HG02943 (cell line): Measurements from ENCODE around the gene MAPKAPK3.

Experiments used
- ATAC-seq: cut with Tn5 transposase; IDR thresholded peaks from one replicate; pipeline ENCODE4 v1.9.1; 2021; ENCODE audit warnings: mild to moderate bottlenecking, low read depth, moderate library complexity; ENCODE audit not compliant: unreplicated experiment

Gene MAPKAPK3

GRCh38 chr3:50617096-50617791 is at the start of gene MAPKAPK3:
MAPKAPK3 (plus strand) TSS chr3:50617151; CDS start chr3:50617566, 415 bp downstream.
- peak; percentile 1 for ATAC-seq

DNA sequence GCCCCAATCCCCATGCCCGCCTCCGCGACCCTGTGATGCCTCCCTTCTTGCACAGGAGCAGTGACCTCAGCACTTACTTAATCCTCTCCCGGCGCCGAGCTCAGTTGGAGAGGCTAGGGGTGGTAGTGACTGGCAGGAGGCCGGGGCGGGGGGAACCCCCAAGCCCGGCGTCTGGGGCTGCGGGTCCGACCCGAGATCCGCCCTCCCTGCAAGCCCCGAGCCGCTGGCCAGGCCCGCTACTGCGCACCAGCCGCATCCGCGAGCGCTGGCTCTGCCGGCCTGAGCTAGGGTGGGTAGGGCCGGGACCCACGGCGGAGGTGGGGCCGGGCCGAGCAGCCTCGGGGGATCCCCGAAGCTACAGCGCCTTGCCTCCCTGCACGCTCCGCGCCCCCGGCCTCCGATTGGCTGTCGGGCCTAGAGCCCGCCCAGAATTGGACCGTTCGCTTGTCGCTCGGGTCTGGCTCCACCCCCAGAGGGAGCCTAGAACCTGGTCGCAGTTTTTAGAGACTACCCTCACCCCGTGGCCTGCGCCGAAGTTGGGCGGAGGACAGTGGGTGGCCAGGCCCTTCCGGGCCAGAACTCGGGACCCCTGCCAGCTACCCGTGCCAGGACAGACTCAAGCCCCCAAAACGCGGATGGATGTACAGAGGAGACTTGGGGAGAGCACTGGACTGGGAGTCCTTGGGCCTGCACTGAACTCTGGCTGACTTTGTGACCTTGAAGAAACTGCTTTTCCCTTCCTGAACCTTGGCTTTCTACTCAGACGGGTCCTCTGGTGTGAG is 49.4 kb upstream of the MAPKAPK3 start, which contains the start of gene C3orf18:
Gene C3orf18, minus strand, starts transcription at position 362 of the 782 bp plus-strand sequence. CDS start 2,048 bp downstream, outside the sequence.
- peak; percentile 63 for ATAC-seq

DNA sequence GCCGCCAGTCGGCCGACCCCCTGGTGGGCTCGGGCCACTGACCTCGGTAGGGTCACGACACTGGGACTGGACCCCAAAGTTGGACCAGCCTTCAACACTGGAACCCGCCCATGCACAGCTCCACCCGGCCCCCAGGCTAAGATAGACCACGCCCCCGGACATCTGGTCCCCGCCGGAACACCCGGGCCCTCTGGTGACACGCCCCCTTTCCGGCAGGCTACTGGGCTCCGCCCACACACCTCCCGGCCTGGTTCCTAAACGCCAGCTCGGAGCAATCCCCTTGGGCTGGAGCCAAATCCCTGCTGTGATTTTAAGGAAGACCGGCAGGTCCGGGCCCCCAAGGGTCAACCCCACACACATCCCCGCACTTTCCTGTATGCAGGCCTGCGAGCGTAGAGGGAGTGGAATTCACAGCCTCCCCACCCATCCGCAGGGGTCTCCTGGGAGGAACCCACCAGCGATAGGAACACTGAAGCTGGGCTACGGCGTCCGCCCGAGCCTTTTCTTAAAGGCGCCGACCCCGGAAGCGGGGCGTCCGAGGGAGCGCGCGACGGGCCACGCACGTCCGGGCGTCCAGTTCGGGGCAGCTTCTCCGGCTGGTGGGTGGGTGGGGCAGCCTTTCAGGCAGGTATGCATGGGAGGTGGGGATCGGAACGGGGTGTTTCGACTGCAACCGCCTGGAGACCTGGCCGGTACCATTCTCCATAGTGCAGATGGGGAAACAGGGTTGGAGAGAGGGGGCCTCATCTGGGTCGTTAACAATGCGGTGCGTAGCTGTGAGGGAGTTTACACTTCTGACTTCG is 47.8 kb upstream of the MAPKAPK3 start, which contains the start of gene HEMK1:
Gene HEMK1, plus strand, starts transcription at position 576 of the 803 bp plus-strand sequence. CDS start 1,583 bp downstream, outside the sequence.
- peak; percentile 69 for ATAC-seq

DNA sequence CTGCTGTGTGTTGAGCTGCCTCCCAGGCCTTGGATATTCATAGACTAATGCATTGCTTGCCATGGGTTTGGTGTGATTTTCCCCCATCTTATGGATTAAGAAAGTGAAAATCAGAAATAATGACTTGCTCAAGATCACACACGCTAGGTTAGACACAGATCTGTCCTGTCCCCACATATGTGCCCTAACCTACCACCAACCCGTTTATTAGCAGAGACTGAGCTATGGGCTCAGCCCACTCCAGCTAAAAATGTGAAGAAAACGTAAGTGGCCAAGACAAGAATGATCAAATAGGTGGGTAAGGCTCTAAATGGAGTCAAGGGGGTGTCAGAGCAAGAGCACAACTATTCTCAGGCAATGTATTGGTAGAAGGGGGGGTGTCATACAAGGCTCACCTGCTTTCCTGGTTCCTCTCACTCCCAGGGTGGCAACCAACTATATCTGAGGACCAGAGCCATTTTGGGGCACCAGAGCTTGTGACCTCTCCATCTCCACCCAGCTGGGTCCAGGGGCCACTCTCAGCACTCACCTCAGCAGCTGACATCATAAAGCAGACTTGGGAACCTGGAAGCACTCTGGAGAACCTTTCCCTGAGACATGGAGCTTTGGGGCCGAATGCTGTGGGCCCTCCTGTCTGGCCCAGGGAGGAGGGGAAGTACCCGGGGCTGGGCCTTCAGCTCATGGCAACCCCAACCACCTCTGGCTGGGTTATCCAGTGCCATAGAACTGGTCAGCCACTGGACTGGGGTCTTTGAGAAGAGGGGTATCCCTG is 46.3 kb upstream of the MAPKAPK3 start:
- no peak for ATAC-seq

- ATAC-seq = no peak
These were observed 45.5 kb upstream of the MAPKAPK3 start for GRCh38 chr3:50571486-50571885.

GRCh38 chr3:50572158-50572557 is 44.8 kb upstream of the MAPKAPK3 start:
- no peak for ATAC-seq

DNA sequence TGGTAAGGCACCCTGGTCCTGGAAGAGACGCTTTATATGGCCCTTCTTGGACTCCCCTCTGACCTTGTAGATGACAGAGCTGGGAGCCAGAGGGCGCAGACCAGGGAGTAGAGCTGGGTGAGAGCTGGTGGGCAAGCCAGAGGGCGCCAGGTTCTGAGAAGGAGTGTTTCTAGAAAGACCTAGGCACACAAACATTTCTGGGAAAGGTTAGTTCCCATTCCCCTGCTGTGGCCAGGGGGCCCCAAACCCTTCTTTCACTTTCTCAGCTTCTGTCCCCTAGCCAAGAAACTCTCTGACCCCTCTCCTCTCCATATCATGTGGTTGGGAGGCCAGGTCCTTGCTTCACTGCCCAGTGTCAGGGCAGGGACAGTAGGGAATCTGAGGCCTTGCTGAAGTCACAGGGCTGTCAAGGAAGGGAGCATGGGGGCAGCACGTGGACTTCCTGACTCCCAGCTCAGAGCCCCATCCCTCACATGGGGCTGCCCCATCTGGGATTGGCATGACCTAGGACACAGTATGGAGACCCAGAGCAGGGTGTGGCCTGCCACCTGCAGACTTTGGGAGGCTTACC is 44.1 kb upstream of the MAPKAPK3 start:
- ATAC-seq = no peak

DNA sequence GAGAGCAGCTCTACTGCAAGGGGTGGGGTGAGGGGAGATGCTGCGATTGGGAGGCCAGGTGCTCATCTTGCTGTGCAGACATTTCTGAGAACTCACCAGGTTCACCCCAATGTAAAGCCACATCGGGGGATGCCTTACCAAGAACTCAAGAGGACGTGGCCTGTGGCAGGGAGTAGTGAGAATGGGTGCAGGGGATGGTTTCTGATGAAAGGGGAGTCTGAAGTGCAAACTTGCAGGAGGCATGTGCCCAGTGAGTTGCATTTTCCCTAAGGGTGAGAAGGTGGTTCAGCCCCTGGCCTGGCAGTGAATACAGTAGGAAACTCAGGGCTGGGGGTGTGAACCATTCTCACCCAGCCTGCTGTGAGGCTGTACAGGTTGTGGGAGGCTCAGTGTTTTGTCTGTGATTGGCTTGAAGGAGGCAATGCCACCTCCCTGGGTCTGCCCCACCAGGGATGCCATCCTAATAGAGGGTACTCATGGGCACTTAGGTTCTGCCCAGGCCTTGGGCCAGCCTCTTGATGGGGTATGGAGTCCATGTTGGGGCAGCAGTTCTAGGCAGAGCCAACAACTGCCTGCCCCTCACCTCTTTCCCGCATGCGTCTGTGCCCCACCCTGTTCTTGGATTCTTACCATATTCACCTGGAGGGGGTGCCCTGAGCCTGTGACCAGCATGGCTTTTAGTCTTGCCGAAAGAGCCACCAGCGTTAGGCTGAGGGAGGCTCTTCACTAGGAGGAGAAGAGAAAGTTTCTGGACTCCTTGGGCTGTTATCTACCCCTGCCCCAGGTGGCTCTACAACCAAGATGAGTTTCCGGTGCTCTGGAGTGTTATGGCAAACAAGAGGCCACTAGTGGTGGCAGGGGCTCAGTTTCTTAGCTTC is 43.1 kb upstream of the MAPKAPK3 start:
- ATAC-seq = no peak

- ATAC-seq = no peak
These were observed 42.5 kb upstream of the MAPKAPK3 start for GRCh38 chr3:50574444-50574831.

DNA sequence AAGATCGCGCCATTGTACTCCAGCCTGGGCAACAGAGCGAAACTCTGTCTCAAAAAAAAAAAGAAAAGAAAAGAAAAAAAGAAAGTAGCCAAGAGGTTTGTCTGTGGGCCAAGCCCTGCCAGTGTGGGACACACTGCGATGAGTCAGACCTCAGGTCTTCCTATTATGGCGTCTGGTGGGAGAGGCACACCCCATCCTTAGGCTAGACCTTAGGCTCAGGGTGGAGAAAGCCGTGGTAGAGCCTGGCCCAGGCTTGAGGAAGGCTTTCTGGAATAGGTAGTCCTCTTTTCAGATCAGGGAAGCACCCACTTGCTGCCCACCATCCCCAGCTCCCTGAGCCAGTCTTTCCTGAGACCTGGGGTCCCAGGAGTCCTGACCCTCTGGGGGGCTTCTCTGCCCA is 41.6 kb upstream of the MAPKAPK3 start:
- no peak for ATAC-seq

DNA sequence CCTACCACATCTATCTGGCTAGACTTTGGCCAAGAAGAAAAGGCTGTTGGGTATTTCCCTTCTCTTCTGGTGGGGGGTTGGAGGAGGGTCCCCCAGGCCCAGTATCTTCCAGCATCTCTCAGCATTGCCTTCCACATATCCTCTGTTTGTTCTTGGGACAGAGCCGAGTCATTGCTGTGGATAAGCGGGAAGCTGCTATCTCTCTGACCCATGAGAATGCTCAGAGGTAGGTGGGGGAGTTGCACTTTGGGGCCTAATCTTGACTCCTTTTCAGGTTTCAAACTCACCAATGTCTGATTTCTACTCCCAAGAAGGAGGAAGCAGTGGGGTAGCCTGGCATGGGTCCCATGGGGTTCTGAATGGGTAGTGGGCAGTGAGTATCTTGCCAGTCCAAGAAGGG is 39.6 kb upstream of the MAPKAPK3 start:
- no peak for ATAC-seq

- no peak for ATAC-seq
These were observed 36.1 kb upstream of the MAPKAPK3 start for GRCh38 chr3:50580683-50581458.

DNA sequence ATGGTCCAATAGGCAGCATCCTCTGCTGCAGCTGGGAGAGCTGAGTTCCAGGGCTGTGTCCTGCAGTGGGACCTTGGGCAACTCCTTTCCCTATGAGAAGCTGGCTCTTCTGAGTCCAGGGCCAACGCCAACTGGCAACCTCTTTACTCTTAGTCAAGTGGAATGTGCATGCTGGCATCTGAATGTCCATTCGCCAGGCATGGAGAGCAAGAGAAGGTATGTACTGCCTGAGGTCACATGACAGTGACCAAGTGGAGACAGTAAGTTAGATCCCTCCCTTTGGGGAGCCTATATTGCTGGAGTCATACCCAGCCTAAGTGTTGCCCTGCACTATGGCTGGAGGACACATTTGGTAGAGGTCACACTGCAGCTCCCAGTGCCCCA is 35.5 kb upstream of the MAPKAPK3 start:
- no peak for ATAC-seq

- ATAC-seq = no peak
These were observed 34.9 kb upstream of the MAPKAPK3 start for GRCh38 chr3:50582083-50582482.

- no peak for ATAC-seq
These were observed 33.1 kb upstream of the MAPKAPK3 start for GRCh38 chr3:50583897-50584296.

- no peak for ATAC-seq
These were observed 32.6 kb upstream of the MAPKAPK3 start for GRCh38 chr3:50584391-50584790.

- no peak for ATAC-seq
These were observed 30.8 kb upstream of the MAPKAPK3 start for GRCh38 chr3:50585919-50586762.
